ENCODE measurements around the gene VPS13D.

DNA sequence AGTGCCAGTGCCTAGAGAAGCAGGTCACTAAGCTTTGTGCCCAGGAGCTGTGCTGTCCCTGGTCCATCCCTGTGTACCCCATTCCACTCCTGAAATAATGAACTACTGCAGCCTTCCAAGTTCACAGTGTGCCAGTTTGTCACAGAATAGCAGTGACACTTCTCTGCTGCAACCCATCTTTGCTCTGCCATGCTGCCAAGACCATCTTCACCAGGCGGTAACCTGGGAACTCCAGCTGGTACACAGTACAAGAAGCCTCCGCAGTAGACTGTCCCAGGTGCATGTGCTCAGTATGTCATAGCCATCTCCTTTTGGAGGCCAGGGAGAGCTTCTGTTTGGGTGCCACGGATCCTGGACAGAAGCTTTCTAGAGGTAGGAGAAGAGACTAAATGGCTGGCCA, 250.2 kb downstream of the VPS13D start:
- TF ChIP-seq EZH2 (IDR thresholded peaks at IDR 0.05; ENCODE audit: low read depth, unreplicated experiment) = no peak
- TF ChIP-seq, protein P1, sequence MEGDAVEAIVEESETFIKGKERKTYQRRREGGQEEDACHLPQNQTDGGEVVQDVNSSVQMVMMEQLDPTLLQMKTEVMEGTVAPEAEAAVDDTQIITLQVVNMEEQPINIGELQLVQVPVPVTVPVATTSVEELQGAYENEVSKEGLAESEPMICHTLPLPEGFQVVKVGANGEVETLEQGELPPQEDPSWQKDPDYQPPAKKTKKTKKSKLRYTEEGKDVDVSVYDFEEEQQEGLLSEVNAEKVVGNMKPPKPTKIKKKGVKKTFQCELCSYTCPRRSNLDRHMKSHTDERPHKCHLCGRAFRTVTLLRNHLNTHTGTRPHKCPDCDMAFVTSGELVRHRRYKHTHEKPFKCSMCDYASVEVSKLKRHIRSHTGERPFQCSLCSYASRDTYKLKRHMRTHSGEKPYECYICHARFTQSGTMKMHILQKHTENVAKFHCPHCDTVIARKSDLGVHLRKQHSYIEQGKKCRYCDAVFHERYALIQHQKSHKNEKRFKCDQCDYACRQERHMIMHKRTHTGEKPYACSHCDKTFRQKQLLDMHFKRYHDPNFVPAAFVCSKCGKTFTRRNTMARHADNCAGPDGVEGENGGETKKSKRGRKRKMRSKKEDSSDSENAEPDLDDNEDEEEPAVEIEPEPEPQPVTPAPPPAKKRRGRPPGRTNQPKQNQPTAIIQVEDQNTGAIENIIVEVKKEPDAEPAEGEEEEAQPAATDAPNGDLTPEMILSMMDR (conservative IDR thresholded peaks at IDR 0.05; ENCODE audit: low read depth in 2 of 2) = no peak
- no peak for TF ChIP-seq POLR2AphosphoS5 (IDR thresholded peaks at IDR 0.05; ENCODE audit: low read depth)
- TF ChIP-seq JUNB (IDR thresholded peaks at IDR 0.05; ENCODE audit: unreplicated experiment) = no peak
- TF ChIP-seq, protein P2, sequence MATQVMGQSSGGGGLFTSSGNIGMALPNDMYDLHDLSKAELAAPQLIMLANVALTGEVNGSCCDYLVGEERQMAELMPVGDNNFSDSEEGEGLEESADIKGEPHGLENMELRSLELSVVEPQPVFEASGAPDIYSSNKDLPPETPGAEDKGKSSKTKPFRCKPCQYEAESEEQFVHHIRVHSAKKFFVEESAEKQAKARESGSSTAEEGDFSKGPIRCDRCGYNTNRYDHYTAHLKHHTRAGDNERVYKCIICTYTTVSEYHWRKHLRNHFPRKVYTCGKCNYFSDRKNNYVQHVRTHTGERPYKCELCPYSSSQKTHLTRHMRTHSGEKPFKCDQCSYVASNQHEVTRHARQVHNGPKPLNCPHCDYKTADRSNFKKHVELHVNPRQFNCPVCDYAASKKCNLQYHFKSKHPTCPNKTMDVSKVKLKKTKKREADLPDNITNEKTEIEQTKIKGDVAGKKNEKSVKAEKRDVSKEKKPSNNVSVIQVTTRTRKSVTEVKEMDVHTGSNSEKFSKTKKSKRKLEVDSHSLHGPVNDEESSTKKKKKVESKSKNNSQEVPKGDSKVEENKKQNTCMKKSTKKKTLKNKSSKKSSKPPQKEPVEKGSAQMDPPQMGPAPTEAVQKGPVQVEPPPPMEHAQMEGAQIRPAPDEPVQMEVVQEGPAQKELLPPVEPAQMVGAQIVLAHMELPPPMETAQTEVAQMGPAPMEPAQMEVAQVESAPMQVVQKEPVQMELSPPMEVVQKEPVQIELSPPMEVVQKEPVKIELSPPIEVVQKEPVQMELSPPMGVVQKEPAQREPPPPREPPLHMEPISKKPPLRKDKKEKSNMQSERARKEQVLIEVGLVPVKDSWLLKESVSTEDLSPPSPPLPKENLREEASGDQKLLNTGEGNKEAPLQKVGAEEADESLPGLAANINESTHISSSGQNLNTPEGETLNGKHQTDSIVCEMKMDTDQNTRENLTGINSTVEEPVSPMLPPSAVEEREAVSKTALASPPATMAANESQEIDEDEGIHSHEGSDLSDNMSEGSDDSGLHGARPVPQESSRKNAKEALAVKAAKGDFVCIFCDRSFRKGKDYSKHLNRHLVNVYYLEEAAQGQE (IDR thresholded peaks at IDR 0.05; ENCODE audit: unreplicated experiment) = no peak
- TF ChIP-seq CREB1 (CRISPR knock-in tag; IDR thresholded peaks at IDR 0.05; ENCODE audit: low read depth) = no peak
- TF ChIP-seq EZH2phosphoT487 (IDR thresholded peaks at IDR 0.05; ENCODE audit: unreplicated experiment) = no peak
- no peak for TF ChIP-seq ZNF114 (CRISPR knock-in tag; IDR thresholded peaks at IDR 0.05)
- TF ChIP-seq, protein P3, sequence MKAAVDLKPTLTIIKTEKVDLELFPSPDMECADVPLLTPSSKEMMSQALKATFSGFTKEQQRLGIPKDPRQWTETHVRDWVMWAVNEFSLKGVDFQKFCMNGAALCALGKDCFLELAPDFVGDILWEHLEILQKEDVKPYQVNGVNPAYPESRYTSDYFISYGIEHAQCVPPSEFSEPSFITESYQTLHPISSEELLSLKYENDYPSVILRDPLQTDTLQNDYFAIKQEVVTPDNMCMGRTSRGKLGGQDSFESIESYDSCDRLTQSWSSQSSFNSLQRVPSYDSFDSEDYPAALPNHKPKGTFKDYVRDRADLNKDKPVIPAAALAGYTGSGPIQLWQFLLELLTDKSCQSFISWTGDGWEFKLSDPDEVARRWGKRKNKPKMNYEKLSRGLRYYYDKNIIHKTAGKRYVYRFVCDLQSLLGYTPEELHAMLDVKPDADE (IDR thresholded peaks at IDR 0.05) = no peak
- TF ChIP-seq, protein P4, sequence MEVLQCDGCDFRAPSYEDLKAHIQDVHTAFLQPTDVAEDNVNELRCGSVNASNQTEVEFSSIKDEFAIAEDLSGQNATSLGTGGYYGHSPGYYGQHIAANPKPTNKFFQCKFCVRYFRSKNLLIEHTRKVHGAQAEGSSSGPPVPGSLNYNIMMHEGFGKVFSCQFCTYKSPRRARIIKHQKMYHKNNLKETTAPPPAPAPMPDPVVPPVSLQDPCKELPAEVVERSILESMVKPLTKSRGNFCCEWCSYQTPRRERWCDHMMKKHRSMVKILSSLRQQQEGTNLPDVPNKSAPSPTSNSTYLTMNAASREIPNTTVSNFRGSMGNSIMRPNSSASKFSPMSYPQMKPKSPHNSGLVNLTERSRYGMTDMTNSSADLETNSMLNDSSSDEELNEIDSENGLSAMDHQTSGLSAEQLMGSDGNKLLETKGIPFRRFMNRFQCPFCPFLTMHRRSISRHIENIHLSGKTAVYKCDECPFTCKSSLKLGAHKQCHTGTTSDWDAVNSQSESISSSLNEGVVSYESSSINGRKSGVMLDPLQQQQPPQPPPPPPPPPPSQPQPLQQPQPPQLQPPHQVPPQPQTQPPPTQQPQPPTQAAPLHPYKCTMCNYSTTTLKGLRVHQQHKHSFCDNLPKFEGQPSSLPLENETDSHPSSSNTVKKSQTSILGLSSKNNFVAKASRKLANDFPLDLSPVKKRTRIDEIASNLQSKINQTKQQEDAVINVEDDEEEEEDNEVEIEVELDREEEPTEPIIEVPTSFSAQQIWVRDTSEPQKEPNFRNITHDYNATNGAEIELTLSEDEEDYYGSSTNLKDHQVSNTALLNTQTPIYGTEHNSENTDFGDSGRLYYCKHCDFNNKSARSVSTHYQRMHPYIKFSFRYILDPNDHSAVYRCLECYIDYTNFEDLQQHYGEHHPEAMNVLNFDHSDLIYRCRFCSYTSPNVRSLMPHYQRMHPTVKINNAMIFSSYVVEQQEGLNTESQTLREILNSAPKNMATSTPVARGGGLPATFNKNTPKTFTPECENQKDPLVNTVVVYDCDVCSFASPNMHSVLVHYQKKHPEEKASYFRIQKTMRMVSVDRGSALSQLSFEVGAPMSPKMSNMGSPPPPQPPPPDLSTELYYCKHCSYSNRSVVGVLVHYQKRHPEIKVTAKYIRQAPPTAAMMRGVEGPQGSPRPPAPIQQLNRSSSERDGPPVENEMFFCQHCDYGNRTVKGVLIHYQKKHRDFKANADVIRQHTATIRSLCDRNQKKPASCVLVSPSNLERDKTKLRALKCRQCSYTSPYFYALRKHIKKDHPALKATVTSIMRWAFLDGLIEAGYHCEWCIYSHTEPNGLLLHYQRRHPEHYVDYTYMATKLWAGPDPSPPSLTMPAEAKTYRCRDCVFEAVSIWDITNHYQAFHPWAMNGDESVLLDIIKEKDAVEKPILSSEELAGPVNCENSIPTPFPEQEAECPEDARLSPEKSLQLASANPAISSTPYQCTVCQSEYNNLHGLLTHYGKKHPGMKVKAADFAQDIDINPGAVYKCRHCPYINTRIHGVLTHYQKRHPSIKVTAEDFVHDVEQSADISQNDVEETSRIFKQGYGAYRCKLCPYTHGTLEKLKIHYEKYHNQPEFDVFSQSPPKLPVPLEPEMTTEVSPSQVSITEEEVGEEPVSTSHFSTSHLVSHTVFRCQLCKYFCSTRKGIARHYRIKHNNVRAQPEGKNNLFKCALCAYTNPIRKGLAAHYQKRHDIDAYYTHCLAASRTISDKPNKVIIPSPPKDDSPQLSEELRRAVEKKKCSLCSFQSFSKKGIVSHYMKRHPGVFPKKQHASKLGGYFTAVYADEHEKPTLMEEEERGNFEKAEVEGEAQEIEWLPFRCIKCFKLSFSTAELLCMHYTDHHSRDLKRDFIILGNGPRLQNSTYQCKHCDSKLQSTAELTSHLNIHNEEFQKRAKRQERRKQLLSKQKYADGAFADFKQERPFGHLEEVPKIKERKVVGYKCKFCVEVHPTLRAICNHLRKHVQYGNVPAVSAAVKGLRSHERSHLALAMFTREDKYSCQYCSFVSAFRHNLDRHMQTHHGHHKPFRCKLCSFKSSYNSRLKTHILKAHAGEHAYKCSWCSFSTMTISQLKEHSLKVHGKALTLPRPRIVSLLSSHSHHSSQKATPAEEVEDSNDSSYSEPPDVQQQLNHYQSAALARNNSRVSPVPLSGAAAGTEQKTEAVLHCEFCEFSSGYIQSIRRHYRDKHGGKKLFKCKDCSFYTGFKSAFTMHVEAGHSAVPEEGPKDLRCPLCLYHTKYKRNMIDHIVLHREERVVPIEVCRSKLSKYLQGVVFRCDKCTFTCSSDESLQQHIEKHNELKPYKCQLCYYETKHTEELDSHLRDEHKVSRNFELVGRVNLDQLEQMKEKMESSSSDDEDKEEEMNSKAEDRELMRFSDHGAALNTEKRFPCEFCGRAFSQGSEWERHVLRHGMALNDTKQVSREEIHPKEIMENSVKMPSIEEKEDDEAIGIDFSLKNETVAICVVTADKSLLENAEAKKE (CRISPR knock-in tag; IDR thresholded peaks at IDR 0.05) = no peak
- TF ChIP-seq NANOG (IDR thresholded peaks at IDR 0.05; ENCODE audit: borderline replicate concordance) = no peak
- TF ChIP-seq ZNF331 (CRISPR knock-in tag; IDR thresholded peaks at IDR 0.05; ENCODE audit: low read depth) = no peak
- TF ChIP-seq STAT1 (IDR thresholded peaks at IDR 0.05; ENCODE audit: unreplicated experiment) = no peak

All from GM23338 (cell line).